IPS-NIHi11 (cell line): Measurements from ENCODE around the gene VNN1.
A peak's percentile ranks its signal among the peaks of the same experiment; 100 is the strongest.
"Not testable (repeated sequence)": the region's sequence is repeated elsewhere in the genome, so short reads cannot be mapped to it uniquely, and the experiment has no call there.

Source experiments
- DNase-seq: peaks from one replicate; pipeline ENCODE4 v3.0.0; 2012; ENCODE audit warnings: mixed read lengths, low spot score

VNN1 gene

GRCh38 chr6:132719736-132720448, 6.0 kb upstream of the VNN1 start:
- DNase-seq = no peak

- no peak for DNase-seq
These were observed 2.2 kb upstream of the VNN1 start for GRCh38 chr6:132715881-132716637.

GRCh38 chr6:132715204-132715603, 1.3 kb upstream of the VNN1 start:
- DNase-seq = peak; percentile 73

GRCh38 chr6:132714160-132714559, 305 bp upstream of the VNN1 start:
- DNase-seq = no peak

GRCh38 chr6:132712366-132712765, 1.5 kb downstream of the VNN1 start:
- no peak for DNase-seq

GRCh38 chr6:132708771-132709170, 5.1 kb downstream of the VNN1 start:
- DNase-seq = no peak

- no peak for DNase-seq
These were observed 5.9 kb downstream of the VNN1 start for GRCh38 chr6:132708002-132708401.

- not testable (repeated sequence) for DNase-seq
These were observed 7.1 kb downstream of the VNN1 start for GRCh38 chr6:132706756-132707155.

GRCh38 chr6:132703936-132704335, 9.9 kb downstream of the VNN1 start:
- no peak for DNase-seq

GRCh38 chr6:132698608-132699007, 15.2 kb downstream of the VNN1 start:
- DNase-seq = no peak

- no peak for DNase-seq
These were observed 18.1 kb downstream of the VNN1 start for GRCh38 chr6:132695773-132696172.

GRCh38 chr6:132693478-132693877, 20.4 kb downstream of the VNN1 start:
- no peak for DNase-seq

GRCh38 chr6:132690678-132691077, 23.2 kb downstream of the VNN1 start:
- DNase-seq = no peak

GRCh38 chr6:132687306-132687705, 26.5 kb downstream of the VNN1 start:
- no peak for DNase-seq

- DNase-seq = no peak
These were observed 27.3 kb downstream of the VNN1 start for GRCh38 chr6:132686531-132686930.

GRCh38 chr6:132685009-132685408, 28.8 kb downstream of the VNN1 start:
- no peak for DNase-seq

- no peak for DNase-seq
These were observed 29.6 kb downstream of the VNN1 start for GRCh38 chr6:132684272-132684671.

- no peak for DNase-seq
These were observed 30.3 kb downstream of the VNN1 start for GRCh38 chr6:132683543-132683942.

- DNase-seq = not testable (repeated sequence)
These were observed 34.8 kb downstream of the VNN1 start for GRCh38 chr6:132679094-132679493.

GRCh38 chr6:132675749-132676148, 38.1 kb downstream of the VNN1 start:
- no peak for DNase-seq

- DNase-seq = peak; percentile 14
These were observed 38.9 kb downstream of the VNN1 start for GRCh38 chr6:132675002-132675401.

GRCh38 chr6:132673376-132674094, 40.3 kb downstream of the VNN1 start:
- no peak for DNase-seq

- DNase-seq = no peak
These were observed 42.6 kb downstream of the VNN1 start for GRCh38 chr6:132671295-132671694.
